ENCODE measurements around the gene KLHL21. TPM values are rescaled to one million over a fixed set of nuclear protein-coding genes. Genes with fewer than 3 reads are reported as not detected.
A peak's percentile ranks its signal among the peaks of the same experiment; 100 is the strongest.

KLHL21 gene
- total RNA-seq, 2 donors from 2014 or later = 10.9 to 13.2 TPM

DNA sequence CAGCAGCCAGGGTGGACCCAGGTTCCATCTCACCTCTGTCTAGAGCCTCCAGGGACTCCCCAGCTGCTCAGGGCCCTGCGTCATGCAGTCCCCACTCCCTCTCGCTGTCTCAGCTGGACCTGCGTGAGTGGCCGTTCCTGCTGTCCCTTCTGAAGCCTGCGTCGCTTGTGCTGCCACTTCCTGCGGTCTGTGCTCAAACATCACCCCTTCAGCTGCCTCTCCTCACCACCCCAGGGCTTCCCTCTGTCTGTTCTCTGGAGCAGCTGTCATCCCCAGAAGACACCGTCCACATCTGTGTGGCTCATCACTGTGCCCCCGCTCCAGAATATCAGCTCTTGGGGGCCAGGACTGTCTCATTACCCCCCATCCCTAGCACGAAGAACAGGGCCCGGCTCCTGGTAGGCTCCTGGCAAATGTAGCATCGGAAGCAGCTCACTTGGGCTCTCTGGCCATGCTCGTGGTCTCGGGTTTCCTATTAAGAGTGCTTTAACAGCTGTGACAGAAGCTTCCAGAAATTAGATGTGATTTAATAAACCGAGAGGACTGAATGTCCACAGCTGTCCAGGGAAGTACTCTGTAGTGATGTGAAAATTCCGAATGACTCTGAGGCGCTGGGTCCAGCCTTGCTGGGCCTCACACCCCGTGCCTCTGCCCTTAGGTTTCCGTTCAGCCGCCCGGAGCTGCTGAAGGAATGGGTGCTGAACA lies 25.3 kb upstream of the KLHL21 start:
- DNase-seq = no peak
- Mint-ChIP-seq H3K4me3 (no peak overlapping the region), H3K27me3 (ENCODE audit: insufficient read depth) (no peaks in the 10 kb centered on the region), H3K4me1 (no peaks in the 10 kb centered on the region), H3K36me3 (ENCODE audit: low read depth) (peaks cover 54% of the 10 kb centered on the region), H3K9me3 (peaks cover 4% of the 10 kb centered on the region), H3K27ac (peak overlapping the region; percentile 7)
- no peak overlapping the region for H3K27ac ChIP-seq (ENCODE audit: low read depth, low read length)
- WGBS, 2 experiments (ENCODE audit: insufficient coverage in 1 of 2, insufficient read length in 1 of 2) = 93 to 96% methylated on average over 21 of the region's 21 CpGs
- no peaks in the 10 kb centered on the region for H3K9me3 ChIP-seq (ENCODE audit: control insufficient read depth, low read length)
- H3K27me3 ChIP-seq (ENCODE audit: control insufficient read depth, insufficient read depth, low read length, poor library complexity, severe bottlenecking) = no peaks in the 10 kb centered on the region
- no peaks in the 10 kb centered on the region for H3K4me1 ChIP-seq (ENCODE audit: control insufficient read depth, insufficient read depth, low read length)
- H3K36me3 ChIP-seq (ENCODE audit: control insufficient read depth, insufficient read depth, low read length) = peaks cover 53% of the 10 kb centered on the region
- H3K9ac ChIP-seq (ENCODE audit: extremely low read depth, low read length, poor library complexity, severe bottlenecking) = no peak overlapping the region
- TF ChIP-seq, protein P1, sequence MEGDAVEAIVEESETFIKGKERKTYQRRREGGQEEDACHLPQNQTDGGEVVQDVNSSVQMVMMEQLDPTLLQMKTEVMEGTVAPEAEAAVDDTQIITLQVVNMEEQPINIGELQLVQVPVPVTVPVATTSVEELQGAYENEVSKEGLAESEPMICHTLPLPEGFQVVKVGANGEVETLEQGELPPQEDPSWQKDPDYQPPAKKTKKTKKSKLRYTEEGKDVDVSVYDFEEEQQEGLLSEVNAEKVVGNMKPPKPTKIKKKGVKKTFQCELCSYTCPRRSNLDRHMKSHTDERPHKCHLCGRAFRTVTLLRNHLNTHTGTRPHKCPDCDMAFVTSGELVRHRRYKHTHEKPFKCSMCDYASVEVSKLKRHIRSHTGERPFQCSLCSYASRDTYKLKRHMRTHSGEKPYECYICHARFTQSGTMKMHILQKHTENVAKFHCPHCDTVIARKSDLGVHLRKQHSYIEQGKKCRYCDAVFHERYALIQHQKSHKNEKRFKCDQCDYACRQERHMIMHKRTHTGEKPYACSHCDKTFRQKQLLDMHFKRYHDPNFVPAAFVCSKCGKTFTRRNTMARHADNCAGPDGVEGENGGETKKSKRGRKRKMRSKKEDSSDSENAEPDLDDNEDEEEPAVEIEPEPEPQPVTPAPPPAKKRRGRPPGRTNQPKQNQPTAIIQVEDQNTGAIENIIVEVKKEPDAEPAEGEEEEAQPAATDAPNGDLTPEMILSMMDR (conservative IDR thresholded peaks at IDR 0.05) = no peak
- no peak overlapping the region for H3K4me3 ChIP-seq (ENCODE audit: low read length)

DNA sequence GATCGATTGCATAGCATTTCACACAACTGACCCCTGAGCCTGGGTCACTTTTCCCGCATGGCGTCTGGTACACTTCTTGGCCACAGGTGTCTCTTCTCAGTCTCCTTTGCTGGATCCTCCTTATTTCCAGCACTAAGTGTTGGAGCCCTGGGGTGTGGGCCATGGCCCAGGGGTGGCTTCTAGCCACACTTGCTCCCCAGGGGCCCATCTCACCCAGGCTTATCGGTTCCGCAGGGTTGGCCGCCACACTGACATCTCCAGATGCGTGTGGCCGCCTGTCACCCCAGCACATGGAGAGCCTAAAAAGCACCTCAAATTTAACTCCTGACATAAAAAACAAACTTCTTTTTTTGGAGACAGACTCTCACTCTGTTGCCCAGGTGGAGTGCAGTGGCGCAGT lies 24.4 kb upstream of the KLHL21 start:
- no peaks in the 10 kb centered on the region for H3K4me1 Mint-ChIP-seq
- TF ChIP-seq, protein P1 (conservative IDR thresholded peaks at IDR 0.05) = no peak
- no peaks in the 10 kb centered on the region for H3K27me3 Mint-ChIP-seq (ENCODE audit: insufficient read depth)
- no peaks in the 10 kb centered on the region for H3K27me3 ChIP-seq (ENCODE audit: control insufficient read depth, insufficient read depth, low read length, poor library complexity, severe bottlenecking)
- H3K4me3 ChIP-seq (ENCODE audit: low read length) = no peak overlapping the region
- H3K27ac ChIP-seq (ENCODE audit: low read depth, low read length) = no peak overlapping the region
- H3K27ac Mint-ChIP-seq = no peak overlapping the region
- no peaks in the 10 kb centered on the region for H3K9me3 ChIP-seq (ENCODE audit: control insufficient read depth, low read length)
- H3K36me3 ChIP-seq (ENCODE audit: control insufficient read depth, insufficient read depth, low read length) = peaks cover 57% of the 10 kb centered on the region
- no peak for DNase-seq
- 97 to 100% methylated on average over 4 to 9 of the region's 9 CpGs for WGBS, 2 experiments (ENCODE audit: insufficient coverage in 1 of 2, insufficient read length in 1 of 2)
- no peaks in the 10 kb centered on the region for H3K4me1 ChIP-seq (ENCODE audit: control insufficient read depth, insufficient read depth, low read length)
- H3K36me3 Mint-ChIP-seq (ENCODE audit: low read depth) = peaks cover 57% of the 10 kb centered on the region
- peak overlapping the region; percentile 76 for H3K4me3 Mint-ChIP-seq
- peaks cover 4% of the 10 kb centered on the region for H3K9me3 Mint-ChIP-seq
- H3K9ac ChIP-seq (ENCODE audit: extremely low read depth, low read length, poor library complexity, severe bottlenecking) = no peak overlapping the region

DNA sequence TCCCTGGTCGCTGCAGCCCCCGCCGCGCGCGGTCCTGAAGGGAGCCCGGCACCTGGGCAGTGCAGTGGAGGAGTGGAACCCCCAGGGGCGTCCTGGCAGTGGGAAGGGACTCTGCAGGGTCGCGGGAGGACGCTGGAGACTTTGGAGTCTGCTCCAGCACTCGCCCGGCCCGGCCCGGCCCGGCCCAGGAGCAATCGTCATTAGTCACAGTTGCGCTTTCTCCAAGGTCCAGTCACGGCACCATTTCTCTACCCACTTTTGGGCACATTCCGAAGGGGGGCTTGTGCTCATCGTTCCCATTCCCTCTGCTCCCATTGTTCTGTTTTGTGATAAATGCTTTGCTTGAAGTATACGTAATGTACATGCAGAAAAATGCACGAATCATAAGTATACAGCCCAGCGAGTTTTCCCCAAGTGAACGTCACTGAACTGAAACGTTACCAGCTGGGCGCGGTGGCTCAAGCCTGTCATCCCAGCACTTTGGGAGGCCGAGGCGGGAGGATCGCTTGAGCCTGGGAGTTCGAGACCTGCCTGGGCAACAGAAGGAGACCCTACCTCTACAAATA lies 23.0 kb upstream of the KLHL21 start:
- no peak for DNase-seq
- H3K27ac ChIP-seq (ENCODE audit: low read depth, low read length) = no peak overlapping the region
- H3K9me3 ChIP-seq (ENCODE audit: control insufficient read depth, low read length) = no peaks in the 10 kb centered on the region
- H3K4me3 ChIP-seq (ENCODE audit: low read length) = peak overlapping the region; percentile 89
- no peaks in the 10 kb centered on the region for H3K4me1 ChIP-seq (ENCODE audit: control insufficient read depth, insufficient read depth, low read length)
- Mint-ChIP-seq H3K4me3 (peak overlapping the region; percentile 76), H3K27me3 (ENCODE audit: insufficient read depth) (no peaks in the 10 kb centered on the region), H3K4me1 (no peaks in the 10 kb centered on the region), H3K27ac (peak overlapping the region; percentile 85), H3K9me3 (peaks cover 4% of the 10 kb centered on the region), H3K36me3 (ENCODE audit: low read depth) (peaks cover 66% of the 10 kb centered on the region)
- peak overlapping the region; percentile 62 for H3K9ac ChIP-seq (ENCODE audit: extremely low read depth, low read length, poor library complexity, severe bottlenecking)
- WGBS, 2 experiments (ENCODE audit: insufficient coverage in 1 of 2, insufficient read length in 1 of 2) = 27 to 35% methylated on average over 23 to 32 of the region's 32 CpGs
- H3K27me3 ChIP-seq (ENCODE audit: control insufficient read depth, insufficient read depth, low read length, poor library complexity, severe bottlenecking) = no peaks in the 10 kb centered on the region
- H3K36me3 ChIP-seq (ENCODE audit: control insufficient read depth, insufficient read depth, low read length) = peaks cover 70% of the 10 kb centered on the region
- TF ChIP-seq, protein P1 (conservative IDR thresholded peaks at IDR 0.05) = no peak
